ENCODE data around the gene EYA2. TPM values are rescaled to one million over a fixed set of nuclear protein-coding genes. Genes with fewer than 3 reads are reported as not detected.
A peak's percentile ranks its signal among the peaks of the same experiment; 100 is the strongest.

The EYA2 gene
- polyA plus RNA-seq, 5 donors = 0.80 to 2.7 (median 1.3) TPM

GRCh38 chr20:47139934-47140535, 245.4 kb downstream of the EYA2 start:
- DNase-seq = peak in 1 of 2 donors; percentile 36

- DNase-seq = no peak
These were observed 246.8 kb downstream of the EYA2 start for GRCh38 chr20:47141350-47141921.

- DNase-seq = no peak
These were observed 247.5 kb downstream of the EYA2 start for GRCh38 chr20:47141941-47142773.

- no peak for DNase-seq
These were observed 248.1 kb downstream of the EYA2 start for GRCh38 chr20:47142774-47143170.

- no peak for DNase-seq
These were observed 249.0 kb downstream of the EYA2 start for GRCh38 chr20:47143657-47144056.

- no peak for DNase-seq
These were observed 249.8 kb downstream of the EYA2 start for GRCh38 chr20:47144463-47144862.

- DNase-seq = no peak
These were observed 252.0 kb downstream of the EYA2 start for GRCh38 chr20:47146686-47147085.

GRCh38 chr20:47148059-47148458, 253.4 kb downstream of the EYA2 start:
- DNase-seq = no peak

- no peak for DNase-seq
These were observed 255.3 kb downstream of the EYA2 start for GRCh38 chr20:47149939-47150338.

GRCh38 chr20:47150403-47151152, 255.9 kb downstream of the EYA2 start:
- peak in 1 of 2 donors; percentile 33 for DNase-seq

- no peak for DNase-seq
These were observed 257.4 kb downstream of the EYA2 start for GRCh38 chr20:47152068-47152467.

- DNase-seq = no peak
These were observed 259.4 kb downstream of the EYA2 start for GRCh38 chr20:47154089-47154488.

GRCh38 chr20:47156301-47157137, 261.9 kb downstream of the EYA2 start:
- no peak for DNase-seq

GRCh38 chr20:47159166-47159565, 264.5 kb downstream of the EYA2 start:
- DNase-seq = no peak

GRCh38 chr20:47160240-47160639, 265.6 kb downstream of the EYA2 start:
- DNase-seq = no peak

GRCh38 chr20:47160992-47161391, 266.3 kb downstream of the EYA2 start:
- DNase-seq = no peak

- DNase-seq = no peak
These were observed 266.8 kb downstream of the EYA2 start for GRCh38 chr20:47161411-47161810.

- DNase-seq = no peak
These were observed 269.5 kb downstream of the EYA2 start for GRCh38 chr20:47164140-47164539.

GRCh38 chr20:47165376-47165865, 270.8 kb downstream of the EYA2 start:
- no peak for DNase-seq

GRCh38 chr20:47167846-47168245, 273.2 kb downstream of the EYA2 start:
- no peak for DNase-seq

- DNase-seq = no peak
These were observed 277.9 kb downstream of the EYA2 start for GRCh38 chr20:47172579-47172978.
